ENCODE results near the gene HOXA9.

Gene HOXA9

GRCh38 chr7:27175626-27176523, 10.5 kb upstream of the HOXA9 start:
- DNase-seq = no peak

DNA sequence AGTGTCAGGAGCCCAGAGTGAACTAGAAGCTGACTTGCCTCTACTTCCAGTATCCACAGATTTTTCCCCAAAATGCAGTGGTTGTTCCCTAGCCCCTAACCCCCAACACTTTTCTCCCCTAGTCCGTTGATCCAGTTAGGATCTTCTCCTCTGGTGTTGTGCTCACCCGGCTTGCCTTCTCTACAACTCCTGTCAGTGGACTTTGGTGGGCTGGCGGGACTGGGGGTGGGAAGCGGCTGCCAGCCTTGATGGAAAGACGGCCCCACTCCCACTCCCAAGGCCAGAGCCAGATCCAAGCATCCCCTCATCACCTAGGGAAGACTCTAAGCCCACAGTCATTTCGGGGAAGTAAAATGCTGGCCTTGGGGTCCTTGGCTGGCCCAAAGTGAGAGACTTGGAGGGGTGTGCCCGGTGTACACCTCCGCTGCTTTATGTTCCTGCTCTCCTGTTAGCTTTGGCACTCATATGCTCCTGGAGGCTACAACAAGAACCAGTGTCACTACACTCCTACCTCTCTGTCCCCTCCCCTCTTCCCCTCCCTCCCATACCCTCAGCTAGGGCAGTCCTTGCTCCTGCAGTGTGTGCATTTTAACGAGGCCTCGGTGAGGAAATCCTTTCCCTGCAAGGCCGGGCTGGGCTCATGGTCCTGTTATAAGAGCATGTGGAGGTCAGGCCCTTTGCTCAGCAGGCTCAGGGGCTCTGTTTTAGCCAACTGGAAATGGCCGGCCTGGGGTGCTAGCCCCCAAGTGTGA, 9.7 kb upstream of the HOXA9 start:
- DNase-seq = no peak

DNA sequence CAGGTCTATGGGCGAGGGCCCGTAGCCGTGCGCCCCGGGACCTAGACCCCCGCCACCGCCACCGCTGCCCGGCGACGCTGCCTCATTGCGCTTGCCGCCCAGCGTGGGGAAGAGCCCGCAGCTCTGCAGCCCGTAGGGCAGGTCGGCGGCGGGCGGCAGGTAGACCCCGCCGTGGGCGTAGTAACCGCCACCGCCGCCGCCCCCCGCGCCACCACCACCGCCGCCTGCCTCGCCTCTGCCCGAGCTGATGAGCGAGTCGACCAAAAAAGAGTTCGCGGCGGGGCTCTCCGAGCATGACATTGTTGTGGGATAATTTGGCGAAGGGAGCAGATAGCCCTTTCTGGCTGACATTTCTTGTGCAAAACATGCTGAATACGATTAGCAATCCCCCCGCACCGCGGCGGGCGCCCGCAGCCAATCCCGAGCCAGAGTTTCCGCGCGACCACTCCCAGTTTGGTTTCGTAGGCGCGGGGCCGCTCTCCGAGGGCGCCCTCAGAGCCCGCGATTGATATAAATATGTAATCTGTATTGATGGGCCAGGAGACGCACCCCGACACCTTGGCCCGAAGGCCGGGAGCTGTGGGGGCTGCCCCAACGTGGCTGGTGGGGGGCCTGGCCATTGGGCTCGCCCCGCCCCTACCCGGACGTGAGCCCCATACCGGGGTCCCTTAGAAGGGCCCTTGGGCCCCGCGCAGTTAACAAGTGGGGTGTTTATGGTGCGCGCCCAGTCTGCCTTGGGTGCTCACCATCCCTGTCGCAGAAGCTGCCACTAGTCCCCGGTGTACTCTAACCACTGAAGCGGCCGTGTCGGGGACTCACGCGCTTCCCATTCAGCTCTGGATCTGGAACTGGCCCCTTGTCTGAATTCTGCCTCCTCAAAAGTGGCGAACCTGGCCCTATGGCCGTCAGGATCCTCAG, 8.9 kb upstream of the HOXA9 start, which contains the start of gene HOXA10:
Gene HOXA10 (minus strand): TSS at position 365 of the 918 bp plus-strand sequence. CDS start 14 bp downstream, at position 351.
- peak; percentile 55 for DNase-seq

- no peak for DNase-seq
Observed at GRCh38 chr7:27173511-27173955, 8.2 kb upstream of the HOXA9 start.

- DNase-seq = peak; percentile 75
Observed at GRCh38 chr7:27172823-27173510, 7.6 kb upstream of the HOXA9 start.

DNA sequence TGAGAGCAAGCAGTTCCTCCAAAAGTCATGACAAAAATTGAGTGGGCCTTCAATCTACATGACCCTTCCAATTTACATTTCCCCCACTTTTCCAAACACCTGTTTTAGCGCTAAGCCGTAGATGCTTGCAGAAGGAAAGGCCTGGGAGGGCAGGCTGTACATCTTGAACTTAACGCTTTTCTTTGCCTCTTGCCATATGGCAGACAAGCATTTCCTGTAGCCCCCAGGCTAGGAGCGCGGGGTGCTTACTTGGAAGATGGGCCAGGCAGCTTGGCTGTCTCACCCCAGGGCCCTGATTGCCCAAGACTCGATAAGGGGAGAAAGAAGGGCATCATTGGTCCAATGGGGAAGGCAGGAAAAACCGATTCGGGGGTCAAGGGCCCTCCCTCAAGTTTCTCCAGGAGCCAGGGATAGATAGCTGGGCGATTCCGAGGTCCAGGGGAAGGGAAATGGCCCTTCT, 7.0 kb upstream of the HOXA9 start:
- DNase-seq = no peak

GRCh38 chr7:27171637-27172314, 6.4 kb upstream of the HOXA9 start:
- DNase-seq = no peak

GRCh38 chr7:27171325-27171636, 5.9 kb upstream of the HOXA9 start:
- no peak for DNase-seq

DNA sequence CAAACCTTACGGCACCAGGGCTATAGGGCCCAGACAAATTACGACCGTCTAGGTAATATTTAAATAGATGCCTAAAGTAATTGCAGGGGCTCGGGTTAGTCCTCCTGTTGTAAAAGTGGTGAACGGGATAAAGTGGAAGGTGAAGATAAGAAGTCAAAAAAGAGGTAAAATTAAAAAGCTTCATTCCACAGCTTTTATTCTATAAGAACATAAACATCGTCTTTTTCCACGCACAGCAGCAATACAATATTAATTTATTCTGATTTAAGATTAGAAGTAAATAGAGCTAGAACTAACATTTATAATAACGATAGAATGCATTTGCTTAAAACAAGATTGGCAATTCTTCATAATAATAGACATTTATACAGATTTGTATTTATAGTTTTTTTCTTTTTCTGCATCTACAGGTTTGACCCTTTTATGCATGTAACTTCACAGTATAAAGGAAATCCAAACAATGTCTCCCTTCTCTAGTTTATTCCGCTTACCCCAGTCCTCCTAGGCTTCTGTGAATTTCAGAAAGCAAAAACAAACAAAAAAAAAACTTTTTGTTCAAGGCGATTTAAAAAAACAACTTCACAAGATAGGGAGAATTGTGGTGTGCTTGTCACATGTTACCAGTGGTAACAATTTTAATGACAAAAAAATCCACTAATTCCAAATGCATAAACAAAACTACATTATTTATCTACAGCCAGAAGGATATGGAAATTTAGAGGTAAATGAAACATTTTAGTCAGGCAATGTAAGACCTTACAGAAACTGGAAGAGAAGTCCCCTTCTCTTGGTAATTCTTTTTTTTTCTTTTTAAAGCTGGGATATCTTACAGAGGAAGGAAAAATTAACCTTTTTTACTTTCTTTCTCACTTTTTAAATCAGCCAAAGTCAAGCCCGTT, 5.3 kb upstream of the HOXA9 start:
- DNase-seq = no peak

- DNase-seq = peak; percentile 58
Observed at GRCh38 chr7:27169658-27170425, 4.5 kb upstream of the HOXA9 start.

- peak; percentile 75 for DNase-seq
Observed at GRCh38 chr7:27168265-27168947, 3.1 kb upstream of the HOXA9 start.

DNA sequence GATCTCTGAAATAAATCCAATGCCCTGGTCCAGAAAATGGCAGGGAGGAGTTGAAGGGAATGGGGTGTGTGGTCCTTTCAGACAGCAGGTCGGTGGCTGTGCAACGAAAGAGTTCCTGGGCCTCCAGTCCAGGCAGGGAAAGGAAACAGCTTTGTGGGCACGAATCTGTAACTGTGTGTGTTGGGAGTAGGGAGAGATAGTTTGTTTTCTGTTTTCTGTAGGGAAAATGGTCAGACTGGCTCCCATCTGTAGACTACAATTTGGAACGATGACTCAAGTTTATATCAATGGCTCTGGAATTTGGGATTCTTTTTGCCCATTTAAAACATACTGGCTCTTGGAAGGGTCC, 2.6 kb upstream of the HOXA9 start:
- DNase-seq = peak; percentile 69

GRCh38 chr7:27166531-27167505, 1.5 kb upstream of the HOXA9 start:
- DNase-seq = peak; percentile 77

DNA sequence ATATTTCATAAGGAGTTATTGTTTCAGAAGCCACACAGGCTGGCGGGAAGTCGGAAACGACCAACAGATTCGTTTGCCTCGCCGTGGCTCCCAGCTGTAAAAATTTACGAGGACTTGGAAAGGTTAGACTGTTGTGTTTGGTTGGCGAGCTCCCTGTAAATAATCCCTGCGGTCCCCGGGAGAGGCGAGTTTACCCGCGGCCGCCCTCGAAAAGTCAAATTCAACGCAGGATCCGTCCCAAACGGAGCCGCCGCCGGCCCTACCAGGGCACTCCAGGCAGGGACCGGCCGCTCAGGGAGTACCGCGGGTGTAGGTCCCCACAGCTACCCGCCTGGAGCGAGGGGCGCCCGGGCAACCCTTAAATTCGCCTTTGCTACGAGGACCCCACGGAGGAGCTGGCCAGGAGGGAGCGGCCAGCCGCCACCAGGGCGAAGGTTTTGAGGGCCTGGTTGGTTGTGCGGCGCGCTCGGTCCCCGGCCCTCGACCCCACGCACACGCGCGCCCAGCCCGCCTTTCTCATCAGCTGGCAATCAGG, 726 bp upstream of the HOXA9 start:
- peak; percentile 51 for DNase-seq

GRCh38 chr7:27164367-27165088, 809 bp downstream of the HOXA9 start:
- DNase-seq = no peak

DNA sequence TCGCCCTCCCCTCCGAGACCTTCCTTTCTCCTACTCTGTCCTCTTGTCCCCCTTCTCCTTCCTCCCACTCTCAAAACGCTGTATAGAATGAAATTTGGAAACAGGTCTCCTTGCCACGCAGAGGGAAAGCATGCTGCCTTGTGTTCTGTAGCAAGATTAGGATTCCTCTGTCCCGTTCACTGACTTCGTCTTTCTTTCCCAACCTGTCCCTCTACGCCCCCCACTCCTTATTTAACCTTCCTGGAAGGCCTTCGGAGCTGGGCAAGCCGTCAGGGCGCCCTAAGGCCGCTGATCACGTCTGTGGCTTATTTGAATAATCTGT, 1.3 kb downstream of the HOXA9 start:
- no peak for DNase-seq
